Erythroblast (primary cell): Measurements from ENCODE around the gene MAK.

ENCODE experiments used
- DNase-seq, 2 experiments: peaks; one replicate each; lab custom pipeline; 2025; lab: John Stamatoyannopoulos, UW
- GATA1 ChIP-seq: IDR thresholded peaks from 2 replicates; pipeline ENCODE4 v1.6.1; 2011; ENCODE audit warnings: low read depth, mild to moderate bottlenecking, control low read depth, low read length, moderate library complexity
- POLR2A ChIP-seq: IDR thresholded peaks from 2 replicates; pipeline ENCODE4 v1.6.1; 2011; ENCODE audit warnings: mild to moderate bottlenecking, low read length

Gene MAK

DNA sequence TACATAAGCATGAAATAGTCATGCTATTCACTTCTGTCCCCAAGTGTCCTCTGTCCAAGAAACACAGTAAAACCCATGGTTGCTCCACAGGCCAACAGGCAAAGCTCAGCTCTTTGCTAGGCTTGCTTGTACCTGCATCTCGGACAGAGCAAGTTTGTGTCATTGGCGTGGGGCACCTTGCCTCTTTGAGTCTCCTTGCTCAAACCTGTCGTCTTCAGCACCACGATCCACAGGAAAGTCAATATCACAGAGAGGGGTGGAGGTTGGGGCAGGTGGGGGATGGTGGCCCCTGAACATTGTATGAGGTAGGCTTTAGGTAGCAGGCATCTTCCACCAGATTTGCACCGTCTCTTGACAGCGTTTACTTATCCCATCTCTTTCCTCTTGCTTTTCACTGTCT lies 94.8 kb downstream of the MAK start:
- TF ChIP-seq POLR2A (no peak), GATA1 (no peak)
- DNase-seq, result no peak

DNA sequence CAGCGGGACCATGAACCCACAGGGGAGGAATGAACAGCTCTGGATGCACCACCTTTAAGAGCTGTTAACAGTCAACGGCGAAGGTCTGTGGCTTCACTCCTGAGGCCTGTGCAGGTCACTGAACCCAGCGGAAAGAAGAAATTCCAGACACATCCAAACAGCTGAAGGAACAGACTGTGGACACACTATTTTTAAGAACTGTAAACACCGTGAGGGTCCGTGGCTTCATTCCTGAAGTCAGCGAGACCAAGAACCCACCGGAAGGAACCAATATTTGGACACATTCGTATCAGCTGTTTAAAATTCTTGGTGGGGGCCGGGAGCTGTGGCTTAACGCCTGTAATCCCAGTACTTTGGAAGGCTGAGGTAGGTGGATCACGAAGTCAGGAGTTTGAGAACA lies 96.1 kb downstream of the MAK start:
- no peak for TF ChIP-seq GATA1
- no peak for TF ChIP-seq POLR2A
- no peak for DNase-seq

DNA sequence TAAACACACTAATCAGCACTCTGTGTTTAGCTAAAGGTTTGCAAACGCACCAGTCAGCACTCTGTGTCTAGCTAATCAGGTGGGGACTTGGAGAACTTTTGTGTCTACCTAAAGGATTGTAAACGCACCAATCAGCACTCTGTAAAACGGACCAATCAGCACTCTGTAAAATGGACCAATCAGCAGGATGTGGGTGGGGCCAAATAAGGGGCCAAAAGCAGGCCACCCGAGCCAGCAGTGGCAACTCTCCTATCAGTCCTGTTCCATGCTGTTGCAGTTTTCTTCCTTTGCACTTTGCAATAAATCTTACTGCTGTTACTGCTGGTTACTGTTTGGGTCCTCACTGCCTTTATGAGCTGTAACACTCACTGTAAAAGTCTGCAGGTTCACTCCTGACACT lies 96.7 kb downstream of the MAK start:
- DNase-seq, result peak; percentile 20 to 37

DNA sequence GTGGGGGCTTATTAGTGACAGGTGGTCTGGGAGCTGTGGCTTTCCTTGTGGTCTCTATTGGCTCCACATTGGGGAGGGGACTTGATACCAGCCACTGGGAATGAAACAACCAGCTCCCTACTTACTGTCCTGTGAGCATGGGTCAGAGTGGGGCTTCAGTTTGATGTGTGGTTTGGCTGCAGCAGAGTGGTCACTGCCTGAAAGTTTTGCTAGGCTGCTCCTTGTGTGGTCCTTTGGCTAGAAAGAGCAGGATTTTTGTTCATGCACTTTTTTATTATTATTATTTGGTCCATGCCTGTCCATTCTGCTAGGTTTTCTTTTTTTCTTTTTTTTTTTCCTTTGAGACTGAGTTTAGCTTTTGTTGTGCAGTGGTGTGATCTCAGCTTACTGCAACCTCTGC lies 98.3 kb downstream of the MAK start:
- TF ChIP-seq GATA1 (no peak), POLR2A (no peak)
- DNase-seq, result no peak

DNA sequence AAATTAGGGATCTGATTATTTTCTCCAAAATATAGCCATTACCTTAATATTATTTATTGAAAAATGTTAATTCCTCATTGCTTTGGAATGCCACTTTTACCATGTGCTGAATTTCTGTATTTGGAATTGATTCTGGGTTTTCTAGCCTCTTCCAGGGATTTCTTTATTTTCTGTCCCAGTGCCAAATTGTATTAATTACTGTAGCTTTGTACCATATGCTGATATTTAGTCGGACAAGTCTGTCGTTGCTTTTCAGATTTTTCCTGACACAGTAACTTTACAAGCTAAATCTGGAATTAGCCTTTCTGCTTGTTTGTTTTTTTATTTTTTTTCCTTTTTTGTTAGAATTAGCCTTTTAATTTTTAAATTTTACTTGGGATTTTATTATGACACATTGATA lies 101.6 kb downstream of the MAK start:
- no peak for DNase-seq
- TF ChIP-seq GATA1 (no peak), POLR2A (no peak)

DNA sequence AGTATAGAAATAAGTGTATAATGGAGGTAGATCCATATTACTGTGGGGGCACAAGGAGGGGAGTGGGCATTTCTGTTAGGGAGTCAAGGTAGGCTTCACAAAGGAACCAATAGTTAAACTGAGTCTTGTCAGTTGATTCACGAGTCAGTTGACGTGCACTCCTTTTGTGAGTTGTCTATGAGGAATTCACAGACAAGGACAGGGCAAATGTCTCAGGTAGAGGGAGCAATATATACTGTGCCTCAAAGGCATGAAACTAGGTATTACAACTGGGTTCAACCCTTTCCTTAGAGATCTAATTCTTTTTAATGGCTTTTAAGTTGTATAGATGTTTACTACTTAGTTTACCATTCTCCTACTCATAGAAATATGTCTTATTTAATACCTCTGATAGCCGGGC lies 104.5 kb downstream of the MAK start:
- TF ChIP-seq POLR2A, result no peak
- no peak for TF ChIP-seq GATA1
- DNase-seq, result no peak

DNA sequence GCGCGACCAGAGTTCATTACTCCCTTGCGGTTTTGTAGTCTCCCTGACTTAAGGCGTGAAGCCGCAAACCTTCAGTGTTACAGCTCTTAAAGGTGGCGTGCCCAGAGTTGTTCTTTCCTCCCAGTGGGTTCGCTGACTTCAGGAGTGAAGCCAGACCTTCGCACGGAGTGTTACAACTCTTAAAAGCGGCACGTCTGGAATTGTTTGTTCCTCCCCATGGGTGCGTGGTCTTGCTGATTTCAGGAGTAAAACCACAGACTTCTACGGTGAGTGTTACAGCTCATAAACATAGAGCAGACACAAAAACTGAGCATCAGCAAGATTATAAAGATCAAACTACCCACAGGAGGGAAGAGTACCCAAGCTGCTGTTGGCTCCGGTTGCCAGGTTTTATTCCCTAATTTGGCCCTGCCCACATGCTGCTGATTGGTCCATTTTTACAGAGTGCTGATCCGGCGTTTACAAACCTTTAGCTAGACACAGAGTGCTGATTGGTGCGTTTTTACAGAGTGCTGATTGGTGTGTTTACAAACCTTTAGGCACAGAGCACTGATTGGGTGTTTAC lies 105.1 kb downstream of the MAK start:
- TF ChIP-seq POLR2A, result peak; percentile 24
- no peak for TF ChIP-seq GATA1
- peak in 1 of 2 experiments; percentile 15 for DNase-seq

DNA sequence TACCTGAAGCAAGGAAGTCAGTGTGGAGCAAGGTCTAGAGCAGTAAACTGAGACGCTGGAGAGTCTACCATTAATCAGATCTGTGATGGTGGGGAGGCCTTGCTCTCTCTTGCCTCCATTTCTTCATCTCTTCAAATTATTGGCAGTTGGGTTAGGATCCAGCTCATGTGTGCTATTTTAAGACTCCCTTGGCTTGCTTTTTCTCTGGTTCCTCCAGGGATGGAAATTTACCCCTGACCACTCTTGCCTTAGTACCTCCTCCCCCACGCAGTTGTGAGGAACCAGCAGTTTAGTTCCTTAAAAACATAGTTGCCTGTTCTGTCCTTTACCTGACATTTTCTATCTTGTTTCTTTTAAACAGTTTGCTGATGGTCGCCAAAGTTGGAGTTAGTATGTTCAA lies 108.1 kb downstream of the MAK start:
- no peak for DNase-seq
- TF ChIP-seq GATA1 (no peak), POLR2A (no peak)

DNA sequence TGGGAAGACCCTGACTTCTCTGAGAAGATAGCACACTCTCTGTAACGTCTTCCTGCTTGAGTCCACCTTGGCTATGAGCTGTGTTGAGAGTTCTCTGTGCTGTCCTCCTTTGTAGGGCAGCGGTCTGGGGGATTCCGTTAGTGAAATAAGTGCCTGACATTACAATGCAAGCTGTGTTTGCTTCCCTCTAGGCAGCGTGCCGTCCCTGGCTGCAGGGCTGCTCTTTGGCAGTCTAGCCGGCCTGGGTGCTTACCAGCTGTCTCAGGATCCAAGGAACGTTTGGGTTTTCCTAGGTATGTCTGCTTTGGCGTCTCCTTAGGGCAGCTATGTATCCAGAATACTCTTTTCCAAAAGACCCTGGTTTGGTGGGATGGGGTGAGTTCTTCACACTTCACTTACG lies 112.6 kb downstream of the MAK start:
- peak in 1 of 2 experiments; percentile 41 for DNase-seq
- TF ChIP-seq POLR2A, result no peak
- TF ChIP-seq GATA1, result no peak

DNA sequence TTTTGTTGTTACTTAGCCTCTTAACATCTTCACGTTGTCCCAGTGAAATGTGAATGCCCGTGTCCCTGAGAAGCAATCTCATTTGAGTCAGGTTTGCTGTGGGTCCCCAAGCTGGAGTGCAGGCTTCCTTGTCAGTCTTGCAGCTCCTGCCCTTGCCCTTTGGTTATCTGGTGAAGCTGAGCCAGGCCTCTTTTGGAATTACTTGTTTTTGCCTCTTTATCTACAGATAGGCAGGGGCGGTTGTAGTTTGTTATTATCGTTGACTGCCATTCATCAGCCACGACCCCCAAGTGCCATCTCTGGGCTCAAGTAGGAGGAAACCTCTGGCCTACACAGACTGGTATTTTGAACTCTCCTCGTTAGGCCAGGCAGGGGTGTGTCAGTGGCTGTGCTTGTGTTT lies 113.3 kb downstream of the MAK start:
- DNase-seq, result peak; percentile 81 to 97
- TF ChIP-seq GATA1, result peak; percentile 64
- peak; percentile 64 for TF ChIP-seq POLR2A

DNA sequence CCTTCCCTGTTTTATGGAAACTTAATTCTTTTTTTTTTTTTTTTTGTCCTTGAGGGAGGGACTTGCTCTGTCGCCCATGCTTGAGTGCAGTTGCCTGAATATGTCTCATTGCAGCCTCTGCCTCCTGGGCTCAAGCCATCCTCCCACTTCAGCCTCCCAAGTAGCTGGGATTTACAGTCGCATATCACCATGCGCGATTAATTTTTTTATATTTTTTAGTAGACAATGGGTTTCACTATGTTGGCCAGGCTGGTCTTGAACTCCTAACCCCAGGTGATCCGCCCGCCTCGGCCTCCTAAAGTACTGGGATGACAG lies 114.8 kb downstream of the MAK start:
- peak; percentile 58 to 65 for DNase-seq
- TF ChIP-seq GATA1 (no peak), POLR2A (no peak)

DNA sequence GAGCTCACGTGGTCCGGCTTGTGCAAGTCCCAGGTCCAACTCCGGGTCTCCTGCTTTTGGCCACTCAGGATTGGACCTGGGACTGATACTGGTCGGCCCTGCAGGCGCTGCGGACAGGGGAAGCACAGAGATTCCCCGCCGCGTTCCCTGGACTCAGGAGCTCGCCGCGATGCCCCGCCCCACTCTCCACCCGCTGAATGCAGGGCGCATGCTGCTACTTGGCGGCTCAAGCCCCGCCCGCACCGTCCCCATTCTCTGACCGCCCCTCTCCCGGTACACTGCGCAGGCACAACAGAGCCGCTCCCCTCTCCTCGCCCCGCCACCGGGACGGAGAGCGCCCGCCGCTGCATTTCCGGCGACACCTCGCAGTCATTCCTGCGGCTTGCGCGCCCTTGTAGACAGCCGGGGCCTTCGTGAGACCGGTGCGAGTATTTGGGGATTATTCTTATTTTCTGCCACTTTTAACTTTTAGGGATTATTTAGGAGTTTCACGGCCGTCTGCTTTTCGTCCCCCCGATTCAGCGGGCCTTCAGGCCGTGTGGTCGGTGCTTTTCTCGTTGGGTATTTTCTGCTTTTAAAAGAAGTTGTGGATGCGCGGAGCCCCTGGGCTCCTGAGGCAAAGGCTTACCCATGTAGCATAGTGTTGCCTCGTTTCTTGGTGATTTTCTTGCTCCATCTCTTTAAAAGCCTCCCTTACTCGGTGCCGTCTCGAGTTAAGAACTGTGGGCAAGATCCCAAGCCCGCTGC lies 115.3 kb downstream of the MAK start, which contains the start of gene TMEM14C:
TSS of gene TMEM14C (plus strand) at position 251 of the 747 bp plus-strand sequence. CDS start 1,544 bp downstream, outside the sequence.
- TF ChIP-seq GATA1, result no peak
- TF ChIP-seq POLR2A, result peak; percentile 85
- peak; percentile 93 for DNase-seq

DNA sequence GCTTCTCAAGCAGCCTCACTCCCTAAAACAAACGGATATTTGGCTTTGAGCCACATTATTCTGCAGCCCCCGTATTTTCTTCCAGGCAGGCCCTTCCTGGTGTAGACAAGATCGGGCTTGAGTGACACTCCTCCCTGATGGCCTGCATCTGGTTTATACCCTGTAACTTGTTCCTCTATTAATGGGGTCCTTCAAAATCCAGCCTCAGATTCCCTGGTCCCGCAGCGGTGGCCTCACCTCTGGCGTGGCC lies 115.8 kb downstream of the MAK start:
- TF ChIP-seq POLR2A, result no peak
- TF ChIP-seq GATA1, result no peak
- no peak for DNase-seq

DNA sequence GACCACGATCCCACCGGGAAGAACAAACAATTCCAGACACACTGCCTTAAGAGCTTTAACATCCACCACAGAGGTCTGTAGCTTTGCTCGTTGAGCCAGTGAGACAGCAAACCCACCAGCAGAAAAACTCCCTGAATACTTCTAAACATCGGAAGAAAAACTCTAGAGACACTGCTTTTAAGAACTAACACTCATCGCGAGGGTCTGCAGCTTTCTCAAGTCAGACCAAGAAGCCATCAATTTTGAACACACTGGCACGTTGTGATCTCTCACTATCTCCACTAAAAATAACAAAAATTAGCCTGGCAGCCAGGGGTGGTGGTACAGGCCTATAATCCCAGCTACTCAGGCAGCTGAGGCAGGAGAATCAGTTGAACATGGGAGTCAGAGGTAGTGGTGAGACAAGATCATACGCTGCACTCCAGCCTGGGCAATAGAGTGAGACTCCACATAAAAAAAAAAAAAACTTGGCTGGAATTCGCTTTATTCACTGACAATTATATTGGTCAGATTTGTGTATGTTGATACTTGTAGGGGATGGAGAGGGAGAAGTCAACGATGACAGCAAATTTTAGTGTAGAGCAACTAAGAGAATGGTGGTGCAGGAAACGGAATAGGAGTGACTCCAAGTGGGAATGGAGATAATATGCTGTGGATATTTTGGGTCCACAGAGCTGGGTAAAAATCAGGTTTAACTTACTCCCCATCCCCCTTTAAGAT lies 116.3 kb downstream of the MAK start:
- peak in 1 of 2 experiments; percentile 37 for DNase-seq
- TF ChIP-seq POLR2A, result peak; percentile 49
- TF ChIP-seq GATA1, result no peak
